ENCODE measurements around the gene SAMM50. TPM values are rescaled to one million over a fixed set of nuclear protein-coding genes. Genes with fewer than 3 reads are reported as not detected.
"Not testable (repeated sequence)": the region's sequence is repeated elsewhere in the genome, so short reads cannot be mapped to it uniquely, and the experiment has no call there.

Gene SAMM50
- total RNA-seq, 1 donor from 2014 or later, result 49.4 TPM

DNA sequence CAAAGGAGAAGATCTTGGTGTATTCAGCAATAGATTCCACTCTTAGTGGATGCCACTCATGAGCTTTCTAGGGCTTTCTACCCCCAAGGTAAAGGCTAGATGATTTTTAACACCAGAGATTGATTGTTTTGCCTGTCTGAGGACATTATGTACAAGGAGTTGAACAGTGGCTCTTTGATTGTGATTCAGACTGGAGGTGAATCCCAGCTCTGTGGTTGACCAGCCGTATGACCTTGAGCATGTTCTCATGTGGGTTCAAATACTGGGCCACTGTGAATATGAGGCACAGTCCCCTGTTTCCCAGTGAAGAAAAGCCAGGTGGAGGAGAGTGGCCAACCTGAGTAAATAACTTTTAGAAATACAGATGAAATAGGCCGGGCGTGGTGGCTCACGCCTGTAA, 44.9 kb downstream of the SAMM50 start:
- no peak for DNase-seq (ENCODE audit: low spot score)

GRCh38 chr22:44001521-44001920, 46.3 kb downstream of the SAMM50 start:
- no peak for DNase-seq (ENCODE audit: low spot score)

GRCh38 chr22:44002324-44002723, 47.1 kb downstream of the SAMM50 start:
- no peak for DNase-seq (ENCODE audit: low spot score)

GRCh38 chr22:44002997-44003396, 47.8 kb downstream of the SAMM50 start:
- no peak for DNase-seq (ENCODE audit: low spot score)

DNA sequence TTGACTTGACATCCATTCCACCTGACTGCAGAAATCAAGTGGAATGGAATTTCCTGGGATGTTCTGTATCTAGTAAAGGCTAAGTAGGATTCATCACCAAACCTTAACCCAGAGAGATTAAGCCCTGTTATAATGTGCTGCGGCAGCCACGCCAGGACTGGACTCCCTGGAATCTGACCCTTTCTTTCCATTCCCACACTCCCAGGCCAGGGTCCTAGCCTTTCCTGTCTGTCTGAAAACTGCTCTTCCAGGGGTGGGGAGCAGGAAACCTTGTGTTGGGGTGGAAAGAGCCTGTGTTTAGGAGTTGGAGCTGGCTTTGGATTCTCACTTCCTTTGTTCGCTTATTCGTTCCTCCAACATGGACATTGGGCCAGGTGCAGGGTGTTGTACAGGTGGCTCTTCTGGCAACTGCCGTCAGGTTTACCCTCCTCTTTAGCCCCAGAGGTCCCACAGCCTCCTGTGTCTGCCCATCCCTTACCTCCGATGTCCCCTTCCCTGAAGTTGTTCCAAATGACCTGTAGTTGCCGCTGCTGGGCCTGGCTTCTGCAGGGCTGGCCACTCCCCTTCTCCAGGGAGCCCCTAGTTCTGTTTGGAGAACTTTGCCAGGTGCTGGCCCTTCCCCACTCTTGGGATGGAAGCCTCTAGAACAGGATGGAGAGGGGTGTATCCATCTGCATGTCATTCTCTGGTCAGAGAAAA, 48.3 kb downstream of the SAMM50 start:
- DNase-seq (ENCODE audit: low spot score), result peak; percentile 82

- DNase-seq (ENCODE audit: low spot score), result peak; percentile 37
Observed at GRCh38 chr22:44004104-44004460, 48.8 kb downstream of the SAMM50 start.

GRCh38 chr22:44005524-44005923, 50.3 kb downstream of the SAMM50 start:
- DNase-seq (ENCODE audit: low spot score), result no peak

DNA sequence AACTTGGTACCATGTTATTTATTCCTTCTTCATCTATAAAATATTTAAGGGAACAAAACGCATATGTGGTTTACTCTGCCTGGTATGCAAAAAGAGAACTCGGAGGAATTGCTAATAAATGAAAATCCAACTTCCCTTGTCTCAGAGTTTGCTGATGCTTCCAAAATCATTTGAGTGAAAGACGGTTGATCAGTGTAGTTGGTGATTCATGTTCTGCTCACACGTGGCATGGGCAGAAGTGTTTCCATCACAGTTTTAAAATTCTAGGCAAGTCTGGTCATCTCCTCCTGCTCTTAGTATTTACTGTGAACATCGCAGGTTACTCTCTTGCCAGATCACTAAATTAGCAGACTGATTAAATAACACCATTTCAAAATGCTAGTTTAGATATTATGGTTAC, 56.9 kb downstream of the SAMM50 start:
- no peak for DNase-seq (ENCODE audit: low spot score)

DNA sequence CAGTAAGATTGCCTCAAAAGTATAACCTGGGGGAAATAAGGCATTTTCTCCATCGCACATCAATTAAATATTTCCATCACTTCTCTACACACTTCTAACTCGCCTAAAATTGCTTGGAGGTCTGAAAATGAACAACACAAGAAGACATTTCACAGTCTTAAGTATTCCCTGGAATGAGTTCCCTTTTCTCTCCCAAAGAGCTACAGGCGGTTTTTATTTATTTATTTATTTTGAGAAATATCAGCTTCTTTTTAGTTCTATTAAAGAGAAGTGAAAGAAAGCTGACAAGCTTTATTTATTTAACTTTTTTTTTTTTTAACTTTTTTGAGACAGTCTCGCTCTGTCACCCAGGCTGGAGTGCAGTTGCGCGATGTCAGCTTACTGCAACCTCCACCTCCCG, 57.3 kb downstream of the SAMM50 start:
- DNase-seq (ENCODE audit: low spot score), result no peak

DNA sequence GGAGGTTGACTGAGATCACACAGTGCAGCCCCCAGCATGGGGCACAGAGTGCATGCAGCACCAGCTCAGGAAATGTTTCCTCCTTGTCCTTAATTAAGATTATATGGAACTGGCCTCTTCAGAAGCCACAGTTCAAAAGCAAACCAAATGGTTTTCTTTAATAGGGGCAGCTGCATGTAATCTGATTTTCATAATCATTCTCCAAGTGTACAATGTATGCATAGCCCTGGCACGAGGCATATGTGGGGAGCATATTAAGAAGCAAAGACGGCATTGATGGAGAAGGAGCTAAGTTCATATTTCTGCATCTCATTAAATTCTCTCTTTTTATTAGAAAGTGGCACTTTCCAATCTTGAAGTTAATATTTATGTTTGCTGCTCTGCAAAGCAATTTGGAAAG, 59.0 kb downstream of the SAMM50 start:
- no peak for DNase-seq (ENCODE audit: low spot score)

GRCh38 chr22:44016586-44016985, 61.3 kb downstream of the SAMM50 start:
- not testable (repeated sequence) for DNase-seq (ENCODE audit: low spot score)

- no peak for DNase-seq (ENCODE audit: low spot score)
Observed at GRCh38 chr22:44018594-44018993, 63.4 kb downstream of the SAMM50 start.

DNA sequence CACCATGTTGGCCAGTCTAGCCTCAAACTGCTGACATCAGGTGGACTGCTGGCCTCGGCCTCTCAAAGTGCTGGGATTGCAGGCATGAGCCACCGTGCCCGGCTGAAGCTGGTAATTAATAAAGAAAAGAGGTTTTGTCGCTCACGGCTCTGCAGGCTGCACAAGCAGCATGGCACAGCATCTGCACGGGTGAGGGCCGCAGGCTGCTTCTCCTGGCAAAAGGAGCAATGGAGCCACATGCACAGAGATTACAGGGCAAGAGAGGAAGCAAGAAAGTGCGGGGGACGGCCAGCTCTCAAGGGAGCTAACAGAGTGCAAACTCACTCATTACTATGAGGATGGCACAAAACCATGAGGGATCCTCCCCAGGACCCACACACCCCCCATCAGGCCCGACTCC, 64.2 kb downstream of the SAMM50 start:
- DNase-seq (ENCODE audit: low spot score), result no peak

DNA sequence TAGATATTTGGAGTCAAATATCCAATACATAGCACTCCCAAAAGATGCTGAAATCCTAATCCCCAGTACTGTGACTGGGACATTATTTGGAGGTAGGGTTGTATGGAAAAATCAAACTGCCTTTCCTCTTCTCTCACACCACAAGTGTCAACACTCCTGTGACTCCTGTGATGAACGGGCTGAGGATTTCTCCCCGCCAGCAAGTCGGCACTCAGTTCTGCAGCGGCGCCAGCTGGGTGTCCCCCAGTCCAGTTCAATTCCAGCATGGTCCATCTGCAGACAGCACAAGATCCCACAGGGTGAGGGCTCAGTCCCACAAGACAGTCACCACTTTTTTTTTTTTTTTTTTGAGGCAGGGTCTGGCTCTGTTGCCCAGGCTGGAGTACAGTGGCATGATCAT, 64.6 kb downstream of the SAMM50 start:
- no peak for DNase-seq (ENCODE audit: low spot score)

DNA sequence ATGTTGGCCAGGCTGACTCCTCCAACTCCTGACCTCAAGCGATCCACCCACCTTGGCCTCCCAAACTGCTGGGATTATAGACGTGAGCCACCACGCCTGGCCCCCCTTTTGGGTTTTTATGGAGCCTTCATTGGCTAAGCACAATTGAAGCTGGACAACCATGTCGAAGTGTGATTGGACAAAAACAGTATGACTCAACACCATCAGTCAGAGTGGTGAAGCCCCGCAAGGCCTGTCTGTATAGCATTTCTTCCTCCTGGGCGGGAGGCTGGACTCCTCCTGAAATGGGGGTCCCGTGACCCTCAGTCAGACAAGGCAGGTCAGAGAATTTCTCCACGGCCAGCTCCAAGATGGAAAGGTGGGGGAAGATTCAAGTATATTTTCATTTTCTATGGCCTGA, 65.7 kb downstream of the SAMM50 start:
- no peak for DNase-seq (ENCODE audit: low spot score)

- DNase-seq (ENCODE audit: low spot score), result no peak
Observed at GRCh38 chr22:44023404-44024287, 68.4 kb downstream of the SAMM50 start.

DNA sequence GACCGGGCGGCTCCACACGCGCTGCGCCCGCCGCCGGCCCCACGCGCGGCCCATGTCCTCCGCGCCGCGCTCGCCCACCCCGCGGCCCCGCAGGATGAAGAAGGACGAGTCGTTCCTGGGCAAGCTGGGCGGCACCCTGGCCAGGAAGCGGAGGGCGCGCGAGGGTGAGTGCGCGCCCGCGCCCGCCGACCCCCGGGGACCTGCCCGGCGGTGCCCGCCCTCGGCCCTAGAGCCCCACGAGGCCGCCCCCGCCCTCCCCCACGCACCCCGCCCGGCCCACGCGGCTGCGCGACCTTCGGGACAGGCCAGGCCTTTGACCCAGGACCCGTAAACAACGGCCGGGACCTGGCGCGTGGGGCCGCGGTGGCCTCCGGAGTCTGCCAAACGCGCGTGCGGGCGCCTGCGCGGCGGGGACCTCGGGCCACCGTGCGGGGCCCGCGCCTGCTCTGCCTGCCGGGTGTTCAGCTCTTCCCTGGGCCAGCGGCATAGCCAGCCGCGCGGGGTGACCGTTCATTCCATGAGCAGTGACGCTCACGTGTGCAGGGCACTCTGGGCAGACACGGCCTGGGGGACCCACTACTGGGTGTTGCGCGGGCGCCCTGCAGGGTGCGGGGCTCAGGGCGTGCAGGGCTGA, 69.2 kb downstream of the SAMM50 start, which contains the start of gene PARVB:
Gene PARVB, plus strand, starts transcription at position 15 of the 634 bp plus-strand sequence. Its CDS starts 38 bp downstream, at position 53.
- DNase-seq (ENCODE audit: low spot score), result no peak

GRCh38 chr22:44025171-44026065, 70.2 kb downstream of the SAMM50 start:
- DNase-seq (ENCODE audit: low spot score), result no peak

GRCh38 chr22:44026066-44026629, 70.9 kb downstream of the SAMM50 start:
- DNase-seq (ENCODE audit: low spot score), result no peak

GRCh38 chr22:44026630-44027511, 71.6 kb downstream of the SAMM50 start:
- no peak for DNase-seq (ENCODE audit: low spot score)

Measured in mesenteric fat pad (tissue), 1 donor.